Renal pelvis (tissue), 4 donors: ENCODE results near the gene CPO. TPM values are rescaled to one million over a fixed set of nuclear protein-coding genes. Genes with fewer than 3 reads are reported as not detected.

ENCODE experiments used
- DNase-seq: peaks from one replicate; pipeline ENCODE4 v3.0.0-alpha.2; 2013
- polyA plus RNA-seq, 3 donors: library from polyadenylated mRNA; unstranded; fragments of 120-200 nt; gene quantifications; one replicate each; pipeline ENCODE4 v1.2.1, GENCODE V29; 2013; ENCODE audit not compliant: insufficient read length in 3 of 3

Gene CPO
- polyA plus RNA-seq, 3 donors = 1.1 to 2.8 (median 1.8) TPM

GRCh38 chr2:206970589-206971360 is 31.5 kb downstream of the CPO start:
- DNase-seq = no peak

GRCh38 chr2:206971805-206972204 is 32.5 kb downstream of the CPO start:
- DNase-seq = no peak

GRCh38 chr2:206974551-206974950 is 35.2 kb downstream of the CPO start:
- DNase-seq = no peak

GRCh38 chr2:206978746-206979145 is 39.4 kb downstream of the CPO start:
- no peak for DNase-seq

GRCh38 chr2:206979365-206979764 is 40.0 kb downstream of the CPO start:
- DNase-seq = no peak

GRCh38 chr2:206979922-206980321 is 40.6 kb downstream of the CPO start:
- DNase-seq = no peak

- DNase-seq = no peak
These were observed 41.1 kb downstream of the CPO start for GRCh38 chr2:206980413-206980812.

GRCh38 chr2:206981086-206981674 is 41.9 kb downstream of the CPO start:
- DNase-seq = no peak

GRCh38 chr2:206981739-206982340 is 42.5 kb downstream of the CPO start:
- peak; percentile 71 for DNase-seq

GRCh38 chr2:206982360-206982955 is 43.1 kb downstream of the CPO start:
- no peak for DNase-seq

- no peak for DNase-seq
These were observed 44.0 kb downstream of the CPO start for GRCh38 chr2:206983161-206983859.

GRCh38 chr2:206984206-206984605 is 44.9 kb downstream of the CPO start:
- DNase-seq = no peak

GRCh38 chr2:206986943-206987342 is 47.6 kb downstream of the CPO start:
- DNase-seq = no peak

GRCh38 chr2:206987810-206988209 is 48.5 kb downstream of the CPO start:
- DNase-seq = no peak

GRCh38 chr2:206988884-206989283 is 49.6 kb downstream of the CPO start:
- no peak for DNase-seq

- no peak for DNase-seq
These were observed 50.0 kb downstream of the CPO start for GRCh38 chr2:206989311-206989710.

- peak; percentile 28 for DNase-seq
These were observed 51.0 kb downstream of the CPO start for GRCh38 chr2:206990360-206990759.

- no peak for DNase-seq
These were observed 51.8 kb downstream of the CPO start for GRCh38 chr2:206991070-206991469.

- DNase-seq = no peak
These were observed 54.1 kb downstream of the CPO start for GRCh38 chr2:206993396-206993911.

GRCh38 chr2:206993964-206994363 is 54.6 kb downstream of the CPO start:
- DNase-seq = no peak

- DNase-seq = no peak
These were observed 57.3 kb downstream of the CPO start for GRCh38 chr2:206996556-206997065.
